T-helper 17 cell (primary cell): ENCODE results near the gene PDE1A. TPM values are rescaled to one million over a fixed set of nuclear protein-coding genes. Genes with fewer than 3 reads are reported as not detected.

Experiments used
- ATAC-seq: fragments of 150-1000 bp; cut with Tn5 transposase; 2 replicates; pipeline ENCODE4 v1.10.0; 2021; ENCODE audit warnings: mild to moderate bottlenecking, moderate library complexity
- DNase-seq, 3 donors: peaks; one replicate each; pipeline versions ENCODE4 v3.0.0 to v3.0.0-alpha.2; 2020 to 2021
- H3K9me3 ChIP-seq: one replicate; pipeline ENCODE4 v1.7.0; 2013; ENCODE audit warnings: low read length, mild to moderate bottlenecking; ENCODE audit not compliant: control insufficient read depth, poor library complexity, severe bottlenecking
- H3K27ac Mint-ChIP-seq: one replicate; pipeline ENCODE4 v1.8.0; 2022; ENCODE audit warnings: mild to moderate bottlenecking, moderate library complexity, mixed read lengths
- H3K27me3 Mint-ChIP-seq: one replicate; pipeline ENCODE4 v1.8.0; 2022; ENCODE audit warnings: mixed read lengths
- H3K36me3 Mint-ChIP-seq: one replicate; pipeline ENCODE4 v1.8.0; 2022; ENCODE audit warnings: low read depth, mixed read lengths
- H3K4me1 Mint-ChIP-seq: one replicate; pipeline ENCODE4 v1.8.0; 2022; ENCODE audit warnings: mild to moderate bottlenecking, mixed read lengths
- H3K4me3 Mint-ChIP-seq: one replicate; pipeline ENCODE4 v1.8.0; 2022; ENCODE audit warnings: mild to moderate bottlenecking, moderate library complexity, mixed read lengths
- total RNA-seq, 4 donors: library from RNA in 2 of 4; stranded (reverse) in 2 of 4; gene quantifications; one replicate each; pipeline ENCODE4 v1.2.3 and lab custom pipeline; 2022 to 2026

PDE1A gene
- total RNA-seq, 2 donors from 2014 or later = not detected

GRCh38 chr2:182101263-182101662, 325.6 kb downstream of the PDE1A start:
- ATAC-seq = no peak
- no peak overlapping the region for H3K27ac Mint-ChIP-seq
- no peaks in the 10 kb centered on the region for H3K36me3 Mint-ChIP-seq
- peaks cover 22% of the 10 kb centered on the region for H3K27me3 Mint-ChIP-seq
- H3K4me3 Mint-ChIP-seq = no peak overlapping the region
- no peaks in the 10 kb centered on the region for H3K9me3 ChIP-seq
- no peak for DNase-seq
- no peaks in the 10 kb centered on the region for H3K4me1 Mint-ChIP-seq

GRCh38 chr2:182098648-182099047, 328.2 kb downstream of the PDE1A start:
- Mint-ChIP-seq H3K36me3 (no peaks in the 10 kb centered on the region), H3K27ac (no peak overlapping the region), H3K27me3 (peaks cover 29% of the 10 kb centered on the region)

GRCh38 chr2:182097571-182098164, 329.2 kb downstream of the PDE1A start:
- no peak for DNase-seq
- Mint-ChIP-seq H3K27me3 (peaks cover 29% of the 10 kb centered on the region), H3K27ac (no peak overlapping the region), H3K4me3 (no peak overlapping the region), H3K36me3 (no peaks in the 10 kb centered on the region), H3K4me1 (no peaks in the 10 kb centered on the region)
- ATAC-seq = no peak
- no peaks in the 10 kb centered on the region for H3K9me3 ChIP-seq

More at GRCh38 chr2:182098648-182099047, 328.2 kb downstream of the PDE1A start:
- Mint-ChIP-seq H3K4me3 (no peak overlapping the region), H3K4me1 (no peaks in the 10 kb centered on the region)
- H3K9me3 ChIP-seq = no peaks in the 10 kb centered on the region
- ATAC-seq (no peak), DNase-seq (no peak)

GRCh38 chr2:182090486-182090885, 336.4 kb downstream of the PDE1A start:
- Mint-ChIP-seq H3K36me3 (no peaks in the 10 kb centered on the region), H3K27ac (no peak overlapping the region), H3K4me1 (no peaks in the 10 kb centered on the region), H3K4me3 (no peak overlapping the region), H3K27me3 (peaks cover 17% of the 10 kb centered on the region)
- no peaks in the 10 kb centered on the region for H3K9me3 ChIP-seq
- DNase-seq (no peak), ATAC-seq (no peak)
